ENCODE results near the gene SART3. TPM values are rescaled to one million over a fixed set of nuclear protein-coding genes. Genes with fewer than 3 reads are reported as not detected.

Gene SART3
- total RNA-seq, 1 experiment from 2014 or later, result 108 TPM

Other genes starting within 250 kb of the SART3 start
- gene CMKLR1, start 221.9 kb downstream of the SART3 start, total RNA-seq (2014; rRNA removed; shearing (Covaris generic); ENCODE audit: low replicate concordance), result not detected in 2 replicates
- 4.0 and 5.5 TPM in 2 replicates for gene FICD, start 45.9 kb downstream of the SART3 start, total RNA-seq (2014; rRNA removed; shearing (Covaris generic); ENCODE audit: low replicate concordance)
- gene ISCU, start 1.4 kb upstream of the SART3 start, total RNA-seq (2014; rRNA removed; shearing (Covaris generic); ENCODE audit: low replicate concordance), result 60.9 and 102 TPM in 2 replicates
- gene TMEM119, start 36.9 kb upstream of the SART3 start, total RNA-seq (2014; rRNA removed; shearing (Covaris generic); ENCODE audit: low replicate concordance), result not detected in 2 replicates
- gene SELPLG, start 72.7 kb upstream of the SART3 start, total RNA-seq (2014; rRNA removed; shearing (Covaris generic); ENCODE audit: low replicate concordance), result 0.97 and 2.5 TPM in 2 replicates
- gene CORO1C, start 170.3 kb upstream of the SART3 start, total RNA-seq (2014; rRNA removed; shearing (Covaris generic); ENCODE audit: low replicate concordance), result 11.1 and 14.9 TPM in 2 replicates

All from Karpas-422 (cell line).